GM18858 (cell line): Measurements from ENCODE around the gene GABARAPL2.
"Not testable (repeated sequence)": the region's sequence is repeated elsewhere in the genome, so short reads cannot be mapped to it uniquely, and the experiment has no call there.

Source experiments
- ATAC-seq: cut with Tn5 transposase; IDR thresholded peaks from one replicate; pipeline ENCODE4 v1.9.1; 2021; ENCODE audit not compliant: unreplicated experiment

GABARAPL2 gene, protein sequence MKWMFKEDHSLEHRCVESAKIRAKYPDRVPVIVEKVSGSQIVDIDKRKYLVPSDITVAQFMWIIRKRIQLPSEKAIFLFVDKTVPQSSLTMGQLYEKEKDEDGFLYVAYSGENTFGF

DNA sequence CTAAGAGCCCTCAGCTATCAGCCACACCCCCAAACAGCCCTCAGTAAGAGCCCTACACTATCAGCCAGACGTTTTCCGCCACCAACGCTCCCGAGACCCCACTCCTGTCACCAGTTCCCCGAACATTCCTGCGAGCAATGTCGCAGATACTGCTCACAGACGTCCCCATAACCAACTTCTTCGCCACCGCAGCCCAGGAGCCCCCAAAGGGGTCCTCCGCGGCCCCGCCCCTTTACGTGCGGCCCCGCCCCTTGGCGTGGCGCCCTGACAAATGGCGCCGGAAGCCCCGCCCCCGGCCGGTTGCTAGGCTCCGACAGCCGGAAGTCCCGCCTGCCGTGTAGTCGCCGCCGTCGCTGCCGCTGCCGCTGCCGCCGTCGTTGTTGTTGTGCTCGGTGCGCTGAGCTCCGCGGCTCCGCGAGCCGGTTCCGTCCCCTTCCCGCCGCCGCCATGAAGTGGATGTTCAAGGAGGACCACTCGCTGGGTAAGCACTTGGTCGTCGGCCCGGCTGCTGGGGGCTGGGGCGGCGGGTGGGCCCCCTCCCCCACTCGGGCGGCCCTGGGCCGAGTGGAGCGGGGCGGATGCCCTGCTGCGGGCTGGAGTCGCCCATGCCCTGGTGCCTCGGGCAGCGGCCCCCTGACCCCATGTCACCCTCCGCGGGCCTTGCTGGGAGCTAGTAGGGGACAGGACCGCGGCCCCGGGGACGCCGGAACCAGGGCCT lies at the start of gene GABARAPL2:
TSS of gene GABARAPL2 (plus strand) at position 340 of the 718 bp plus-strand sequence. CDS start at position 448, 108 bp downstream.
- ATAC-seq, result peak; percentile 58

DNA sequence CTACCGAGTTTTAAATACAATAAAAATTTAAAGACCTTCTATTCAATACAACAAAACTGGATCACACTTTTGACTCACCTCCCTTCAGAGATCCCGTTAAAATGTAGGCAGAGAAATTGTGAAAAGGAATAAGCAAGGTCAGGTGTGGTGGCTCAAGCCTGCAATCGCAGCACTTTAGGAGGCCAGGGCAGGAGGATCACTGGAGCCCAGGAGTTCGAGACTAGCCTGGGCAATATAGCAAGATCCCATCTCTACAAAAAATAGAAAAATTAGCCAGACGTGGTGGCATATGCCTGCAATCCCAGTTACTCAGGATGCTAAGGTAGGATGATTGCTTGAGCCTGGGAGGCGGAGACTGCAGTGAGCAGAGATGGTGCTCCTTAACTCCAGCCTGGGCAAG lies 47.0 kb upstream of the GABARAPL2 start:
- no peak for ATAC-seq

DNA sequence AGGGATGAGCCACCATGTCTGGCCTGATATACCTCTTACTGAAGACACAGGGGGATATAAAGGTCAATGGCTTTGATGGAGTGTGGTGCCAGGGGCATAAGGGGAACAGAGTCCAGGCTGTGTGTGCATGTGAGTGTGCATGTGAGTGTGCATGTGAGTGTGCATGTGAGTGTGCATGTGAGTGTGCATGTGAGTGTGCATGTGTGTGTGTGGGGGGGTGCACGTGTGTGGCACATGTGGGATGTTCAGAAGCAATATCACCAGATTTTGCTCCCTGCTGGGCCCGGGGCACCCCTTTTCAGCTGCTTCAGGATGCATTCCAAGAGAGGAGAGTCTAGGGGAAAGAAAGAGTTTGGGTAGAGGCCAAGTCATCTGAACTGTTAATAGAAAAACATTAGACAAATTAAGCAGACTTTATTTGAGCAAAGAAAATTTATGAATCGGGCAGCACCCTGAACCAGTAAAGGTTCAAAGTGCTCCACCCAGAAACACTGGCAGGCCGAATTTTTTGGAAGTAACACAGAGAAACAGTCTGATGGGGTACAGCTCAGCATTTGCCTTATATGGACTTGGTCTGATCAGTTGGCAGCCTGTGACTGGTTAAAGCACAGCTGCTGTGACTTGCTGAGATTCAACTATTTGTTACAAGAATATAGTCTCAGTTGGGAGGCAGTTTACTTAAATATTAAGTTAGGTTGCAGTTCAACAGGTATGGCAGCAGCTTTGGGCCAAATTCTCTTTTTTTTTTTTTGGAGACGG lies 40.0 kb upstream of the GABARAPL2 start:
- ATAC-seq, result no peak

DNA sequence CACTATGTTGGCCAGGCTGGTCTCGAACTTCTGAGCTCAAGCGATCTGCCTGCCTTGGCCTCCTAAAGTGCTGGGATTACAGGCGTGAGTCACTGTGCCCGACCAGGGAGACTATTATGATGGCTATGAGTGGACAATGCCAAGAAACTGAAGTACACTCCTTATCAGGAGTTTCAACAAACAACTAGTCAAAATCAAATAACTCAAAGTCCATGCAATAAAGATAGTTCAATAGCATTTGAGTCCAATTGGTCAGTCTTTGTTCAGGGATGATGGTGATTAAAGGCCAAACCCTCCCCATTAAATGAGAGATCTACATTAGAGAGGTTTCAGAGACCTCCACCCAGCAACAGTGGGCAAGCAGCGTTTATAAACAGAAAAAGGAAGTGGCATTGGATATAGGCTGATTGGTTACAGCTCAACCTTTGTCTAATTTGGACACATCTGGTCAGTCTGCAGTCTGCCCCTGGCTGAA lies 38.3 kb upstream of the GABARAPL2 start:
- no peak for ATAC-seq

DNA sequence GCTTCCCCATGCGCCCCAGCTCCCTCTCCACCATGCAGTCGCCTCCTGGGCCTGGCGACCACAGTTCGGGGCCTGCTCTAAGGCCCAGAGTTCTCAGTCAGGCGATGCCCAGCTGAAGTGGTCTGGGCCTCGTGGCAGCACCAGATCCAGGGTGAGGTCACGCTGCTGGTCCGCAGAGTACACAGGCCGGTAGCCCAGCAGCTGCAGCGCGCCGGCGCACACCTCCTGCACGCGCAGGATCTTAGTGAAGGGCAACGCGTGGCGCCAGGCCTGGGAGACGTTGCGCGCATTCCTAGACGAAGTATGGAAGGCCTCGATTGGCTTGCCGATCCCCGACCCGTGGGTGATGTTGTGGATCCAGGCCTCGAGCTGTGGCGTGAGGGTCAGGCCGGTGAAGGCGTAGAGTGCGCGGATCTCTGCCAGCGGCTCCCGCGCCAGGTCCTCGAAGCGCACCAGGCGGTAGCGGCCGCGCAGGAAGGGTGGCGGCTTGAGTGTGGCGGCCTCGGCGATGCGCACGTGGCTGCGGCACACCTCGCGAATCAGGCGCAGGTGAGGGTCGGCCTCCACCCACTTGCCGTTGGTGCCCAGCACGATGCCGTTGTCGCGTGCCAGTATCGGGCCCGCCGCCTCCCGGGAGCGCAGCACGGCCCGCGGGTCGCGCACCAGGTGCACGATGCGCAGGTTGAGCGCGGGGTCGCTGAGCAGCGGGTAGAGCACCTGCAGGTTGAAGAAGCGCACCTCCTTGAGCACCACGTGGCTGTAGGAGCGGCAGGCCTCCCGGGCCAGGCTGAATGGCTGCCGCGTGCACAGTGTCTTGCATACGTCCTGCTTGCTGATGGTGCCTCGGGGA lies 36.9 kb upstream of the GABARAPL2 start:
- no peak for ATAC-seq

DNA sequence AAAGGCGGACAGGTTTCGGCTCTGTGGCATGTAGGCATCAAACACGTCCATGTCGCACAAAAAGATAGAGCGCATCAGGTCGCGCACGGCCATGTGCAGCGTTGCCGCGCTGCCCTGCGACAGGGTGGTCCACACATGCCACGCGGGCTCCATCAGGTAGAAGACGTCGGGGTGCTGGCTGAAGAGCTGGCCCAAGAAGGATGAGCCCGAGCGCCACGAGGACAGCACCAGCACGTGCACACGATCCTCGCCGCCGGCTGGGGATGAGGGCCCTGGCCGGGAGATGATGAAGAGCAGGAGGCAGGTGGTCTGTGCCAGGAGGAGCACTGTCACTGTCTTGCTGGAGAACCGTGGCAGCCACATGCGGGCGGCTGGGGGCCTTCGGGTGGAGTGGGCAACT lies 36.2 kb upstream of the GABARAPL2 start:
- no peak for ATAC-seq

DNA sequence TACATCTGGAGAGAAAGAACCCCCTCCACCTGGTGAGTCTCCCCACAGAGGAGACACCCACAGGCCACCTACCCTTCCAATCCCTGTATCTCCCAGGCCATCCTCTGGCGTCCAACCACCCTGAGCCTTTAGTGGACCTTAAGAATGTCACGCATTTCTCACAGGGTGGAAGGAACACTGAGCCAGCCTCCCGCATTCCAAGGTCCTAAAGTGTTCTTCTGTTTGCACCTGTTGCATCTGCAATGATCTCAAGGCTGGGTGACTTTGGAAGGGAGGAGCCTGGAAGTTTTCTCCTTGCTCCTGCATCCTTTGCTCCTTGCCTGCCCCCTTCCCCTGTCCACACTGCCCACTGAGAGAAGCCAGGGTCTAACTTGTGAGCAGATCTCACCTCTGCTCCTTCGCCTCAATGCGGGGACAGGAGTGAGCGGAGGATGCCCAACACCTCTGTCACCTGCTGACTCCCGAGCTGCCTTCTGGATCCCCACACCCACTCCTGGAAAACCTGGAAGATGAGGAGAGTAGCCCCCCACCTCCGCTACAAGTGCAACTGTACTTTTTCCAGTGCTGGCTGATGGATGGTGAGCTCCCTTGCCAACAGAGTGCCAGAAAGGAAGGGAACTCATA lies 33.9 kb upstream of the GABARAPL2 start:
- no peak for ATAC-seq

DNA sequence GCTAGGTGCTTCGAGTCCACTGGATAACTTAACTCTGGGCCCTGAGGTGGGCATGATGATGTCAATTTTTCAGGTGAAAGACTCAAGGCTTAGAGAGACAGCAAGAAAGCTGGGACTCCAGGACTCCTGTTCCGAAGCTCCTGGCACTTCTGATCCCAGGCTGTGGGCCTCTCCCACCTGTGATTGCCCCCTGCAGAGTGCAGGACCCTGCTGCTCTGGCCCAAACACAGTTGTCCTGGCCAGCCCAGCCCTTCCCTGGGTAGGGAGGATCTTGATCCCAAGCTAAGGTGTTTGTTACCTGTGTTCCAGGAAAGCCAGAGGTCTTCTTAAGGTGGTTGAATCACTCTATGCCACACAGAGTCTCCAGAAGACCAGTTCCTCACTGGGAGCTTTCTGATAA lies 33.4 kb upstream of the GABARAPL2 start:
- no peak for ATAC-seq

DNA sequence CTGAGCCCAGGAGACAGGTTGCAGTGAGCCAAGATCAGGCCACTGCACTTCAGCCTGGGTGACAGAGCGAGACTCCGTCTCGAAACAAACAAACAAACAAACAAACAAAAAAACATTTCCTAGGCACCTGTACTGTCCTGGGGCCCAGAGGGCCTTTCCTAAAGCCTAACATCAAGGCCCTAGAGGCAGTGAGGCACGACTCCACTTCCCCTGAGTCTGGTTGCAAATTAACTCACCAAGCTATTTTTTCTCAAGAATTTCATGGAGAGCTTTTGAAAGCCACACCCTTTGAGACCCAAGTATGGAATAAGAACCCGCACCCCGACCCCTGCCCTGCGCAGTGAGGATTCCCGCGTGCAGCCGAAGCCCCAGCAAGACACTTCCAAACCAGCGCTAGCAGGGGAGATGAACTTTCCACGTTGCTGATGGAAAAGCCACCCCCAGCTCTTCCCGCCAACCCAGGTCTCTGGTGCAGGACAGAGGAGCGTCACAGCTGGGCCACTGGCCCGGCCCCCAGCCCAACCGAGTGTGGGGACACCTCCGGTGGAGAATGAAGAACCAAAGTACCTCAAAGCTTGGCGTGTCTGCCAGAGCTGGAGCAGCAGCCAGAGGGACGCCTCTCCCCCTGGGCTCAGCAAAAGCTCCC lies 31.5 kb upstream of the GABARAPL2 start:
- no peak for ATAC-seq

DNA sequence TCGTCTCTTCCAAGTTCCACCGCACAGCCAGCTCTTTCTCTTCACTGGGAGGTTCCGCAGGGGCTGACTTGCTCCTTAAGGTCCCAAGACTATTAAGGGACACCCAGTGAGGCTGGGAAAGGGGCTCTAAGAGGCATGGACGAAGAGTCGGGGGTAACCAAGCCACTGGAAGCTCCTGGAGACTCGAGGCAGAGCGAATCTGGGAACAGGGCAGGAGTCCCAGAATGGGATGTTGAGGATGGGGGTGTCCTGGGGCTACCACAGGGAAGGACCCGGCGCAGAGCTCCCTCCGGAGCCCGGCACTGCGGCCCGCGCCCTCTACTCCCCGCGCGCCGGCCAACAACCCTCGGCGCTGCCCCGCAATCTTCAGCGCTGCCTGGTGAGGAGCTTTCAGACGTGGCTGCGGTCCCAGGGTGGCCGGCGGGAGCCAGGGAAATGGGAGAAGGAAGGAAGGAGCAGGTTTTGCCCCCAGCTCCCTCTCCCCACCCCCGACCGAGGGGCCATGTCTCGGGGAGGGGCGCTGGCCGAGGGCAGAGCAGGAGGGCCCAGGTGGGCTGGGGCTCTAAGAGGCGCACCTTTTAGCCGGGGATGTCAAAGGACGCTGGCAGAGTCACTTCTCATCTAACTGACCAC lies 30.9 kb upstream of the GABARAPL2 start:
- no peak for ATAC-seq

DNA sequence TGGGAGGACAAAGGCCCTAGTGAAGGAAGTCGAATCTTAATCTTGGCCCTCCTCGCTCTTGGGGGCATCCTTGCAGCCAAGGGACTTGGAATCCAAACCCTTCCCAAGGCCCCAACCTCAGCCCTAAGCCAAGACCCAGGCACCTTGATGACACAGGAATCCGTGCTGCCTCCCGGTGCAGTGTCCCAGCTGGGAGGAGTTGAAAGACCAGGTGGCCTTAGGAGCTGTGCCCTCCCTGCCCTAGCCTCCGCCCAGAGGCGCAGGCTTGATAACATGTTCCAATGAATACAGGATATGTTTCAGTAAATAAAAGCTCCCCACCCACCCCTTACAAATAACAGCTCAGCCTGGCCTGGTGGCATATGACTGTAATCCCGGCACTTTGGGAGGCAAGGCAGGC lies 30.3 kb upstream of the GABARAPL2 start, which contains the start of gene CHST5:
TSS of gene CHST5 (minus strand) at position 208 of the 400 bp plus-strand sequence. CDS start 5,724 bp downstream, outside the sequence.
- ATAC-seq, result no peak

DNA sequence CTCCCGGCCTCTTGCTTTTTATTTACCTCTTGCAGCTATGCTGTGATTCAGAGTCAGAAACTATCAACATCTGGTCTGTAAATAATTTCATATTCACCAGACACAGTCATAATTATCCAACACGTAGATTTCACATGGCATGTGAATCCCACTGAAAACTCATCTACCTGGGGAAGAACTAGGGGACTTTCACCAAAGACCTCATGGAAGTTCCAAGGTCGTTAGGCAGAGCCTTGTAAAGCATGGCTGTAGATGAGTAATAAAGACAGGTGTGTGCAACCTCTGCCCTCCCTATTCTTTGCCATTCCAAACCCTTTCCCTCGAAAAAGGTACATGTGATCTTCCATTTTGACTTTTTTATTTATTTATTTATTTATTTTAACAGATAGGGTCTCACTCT lies 28.4 kb upstream of the GABARAPL2 start:
- no peak for ATAC-seq

DNA sequence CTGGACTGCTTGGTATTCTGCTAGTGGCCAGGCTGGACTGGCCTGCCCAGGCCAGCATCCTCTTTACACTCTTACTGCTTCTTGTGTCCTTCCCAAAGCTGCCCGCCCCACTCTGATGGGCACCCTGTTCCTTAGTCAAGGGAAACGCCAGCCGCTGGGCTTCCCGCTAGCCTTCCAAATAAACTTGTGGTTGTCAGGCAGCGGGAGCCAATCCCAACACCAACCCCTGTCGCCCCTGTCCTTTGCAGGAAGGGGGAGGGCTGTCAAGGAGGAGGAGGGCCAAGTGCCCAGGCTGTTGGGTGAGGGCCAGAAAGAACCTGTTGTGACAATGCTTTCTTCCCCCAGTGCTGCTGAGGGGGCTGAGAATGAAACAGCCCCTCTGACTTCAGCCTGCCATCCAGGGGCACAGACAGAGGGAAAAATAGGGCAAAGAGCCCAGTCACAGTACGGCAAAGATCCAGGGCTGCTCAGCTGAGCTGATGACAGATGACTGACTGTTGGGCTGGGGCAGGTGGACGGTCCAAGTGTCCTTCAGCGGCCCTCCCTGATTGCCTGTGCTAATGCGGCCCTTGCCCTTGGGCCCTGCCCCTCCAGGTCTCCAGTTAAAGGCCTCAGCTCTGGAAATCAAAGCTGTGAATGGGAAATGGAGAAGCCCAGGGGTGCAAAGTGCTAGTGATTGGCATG lies 27.2 kb upstream of the GABARAPL2 start:
- ATAC-seq, result not testable (repeated sequence)

DNA sequence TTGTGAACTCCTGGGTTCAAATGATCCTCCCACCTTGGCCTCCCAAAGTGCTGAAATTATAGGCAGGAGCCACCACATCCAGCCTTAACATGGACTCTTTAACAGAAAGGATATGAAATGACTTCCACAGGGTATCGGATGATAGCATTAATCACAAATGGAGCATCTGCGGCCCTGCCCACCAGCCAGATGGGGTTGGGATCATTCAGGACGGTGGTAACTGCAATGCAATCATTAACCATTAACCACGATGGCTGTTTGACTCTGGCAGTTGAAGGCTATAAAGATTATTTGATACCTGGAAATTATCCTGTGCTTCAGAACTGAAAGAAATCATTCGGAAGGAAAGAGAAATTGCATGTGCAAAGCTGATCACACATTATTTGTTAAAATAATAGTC lies 24.9 kb upstream of the GABARAPL2 start:
- ATAC-seq, result no peak

DNA sequence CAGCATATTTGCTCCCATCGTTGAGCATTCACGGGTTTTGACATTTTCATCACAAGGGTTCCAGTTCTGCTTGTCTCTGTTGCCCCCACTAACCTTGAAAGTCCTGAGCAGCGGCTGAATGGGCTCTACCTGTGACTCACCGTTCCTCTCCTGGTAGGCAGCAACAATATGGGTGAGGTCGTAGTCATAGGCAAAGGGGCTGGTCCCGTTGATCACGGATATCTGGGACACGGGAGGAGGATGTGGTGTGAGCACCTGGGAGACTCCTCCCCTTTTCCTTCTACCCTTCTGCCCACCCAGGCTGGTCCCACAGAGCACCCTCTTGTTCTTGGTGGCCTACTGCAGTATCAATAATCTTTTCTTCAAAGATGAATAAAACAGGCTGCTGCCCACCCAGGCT lies 23.7 kb upstream of the GABARAPL2 start:
- ATAC-seq, result not testable (repeated sequence)

DNA sequence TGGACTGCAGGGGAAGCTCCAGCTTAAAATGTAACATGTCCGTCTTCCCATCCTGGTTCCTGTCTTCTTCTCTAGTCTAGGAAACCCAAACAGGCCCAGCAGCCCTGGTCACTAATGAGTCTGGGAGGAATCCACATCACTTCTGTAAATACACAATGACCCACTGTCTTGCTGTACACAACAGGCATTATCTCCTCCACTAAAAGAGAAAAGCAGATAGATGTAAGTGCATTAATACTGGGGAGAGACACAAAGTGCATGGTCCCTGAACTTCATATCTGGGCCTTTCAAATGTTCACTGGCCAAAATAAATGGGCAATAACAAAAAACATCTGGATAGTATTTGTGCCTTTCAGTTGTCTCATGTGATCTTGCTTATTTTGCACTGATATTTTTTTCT lies 20.3 kb upstream of the GABARAPL2 start:
- not testable (repeated sequence) for ATAC-seq

DNA sequence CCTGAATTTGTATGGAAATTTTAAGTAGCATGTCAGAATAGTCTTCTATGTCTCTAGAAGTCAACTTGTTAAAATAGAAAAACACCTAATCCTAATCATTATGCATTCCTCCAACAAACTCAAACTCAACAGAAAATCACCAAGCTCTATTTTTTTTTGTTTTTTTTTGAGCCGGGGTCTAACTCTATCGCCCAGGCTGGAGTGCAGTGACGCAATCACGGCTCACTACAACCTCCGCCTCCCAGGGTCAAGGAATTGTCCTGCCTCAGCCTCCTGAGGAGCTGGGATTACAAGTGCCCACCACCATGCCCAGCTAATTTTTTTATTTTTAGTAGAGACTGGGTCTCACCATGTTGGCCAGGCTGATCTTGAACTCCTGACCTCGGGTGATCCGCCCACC lies 19.9 kb upstream of the GABARAPL2 start:
- ATAC-seq, result no peak

DNA sequence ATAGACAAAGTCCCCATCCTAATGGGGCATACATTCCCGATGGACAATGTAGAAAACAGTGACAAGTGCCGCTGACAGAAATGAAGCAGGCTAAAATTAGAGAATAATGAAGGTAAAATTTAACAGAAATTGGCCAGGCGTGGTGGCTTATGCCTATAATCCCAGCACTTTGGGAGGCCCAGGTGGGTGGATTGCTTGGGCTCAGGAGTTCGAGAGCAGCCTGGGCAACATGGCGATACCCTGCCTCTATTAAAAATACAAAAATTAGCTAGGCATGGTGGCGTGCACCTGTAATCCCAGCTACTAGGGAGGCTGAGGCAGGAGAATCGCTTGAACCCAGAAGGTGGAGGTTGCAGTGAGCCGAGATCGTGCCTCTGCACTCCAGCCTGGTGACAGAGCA lies 17.7 kb upstream of the GABARAPL2 start:
- not testable (repeated sequence) for ATAC-seq

DNA sequence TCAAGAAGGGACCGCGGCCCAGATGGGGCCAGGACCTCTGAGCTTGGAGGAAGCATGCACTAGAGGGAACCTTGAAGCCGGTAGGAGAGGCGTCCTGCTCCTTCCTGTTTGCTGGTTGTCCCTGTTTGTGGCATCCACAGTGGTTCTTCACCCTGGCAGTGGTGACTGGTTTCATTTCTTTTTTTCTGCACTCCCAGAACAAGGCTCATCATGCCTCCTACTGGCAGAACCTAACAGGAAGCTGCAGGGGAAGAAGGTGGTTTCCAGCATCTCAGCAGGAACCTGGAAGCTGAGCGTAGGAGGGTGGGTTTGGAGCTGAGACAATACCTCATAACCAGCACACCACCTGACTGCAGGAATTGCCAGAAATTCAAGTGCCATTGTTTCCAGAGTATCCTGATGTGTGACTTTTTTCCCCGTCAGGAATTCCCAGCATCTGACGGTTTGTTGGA lies 15.9 kb upstream of the GABARAPL2 start:
- ATAC-seq, result peak; percentile 80
